ENCODE results near the gene DAAM2. TPM values are rescaled to one million over a fixed set of nuclear protein-coding genes. Genes with fewer than 3 reads are reported as not detected.

DAAM2 gene
- total and polyA plus RNA-seq, 2 of the 8 experiments (the other 6 are each of a cell fraction or from before 2014, with no cell fraction given), result 1.5 to 2.9 TPM

- no peak for TF ChIP-seq SP1 (IDR thresholded peaks at IDR 0.05; ENCODE audit: low read depth, low read length)
- TF ChIP-seq TEAD4 (IDR thresholded peaks at IDR 0.05; ENCODE audit: low read depth, low read length), result no peak
- TF ChIP-seq ZNF274 (IDR thresholded peaks at IDR 0.05; ENCODE audit: borderline replicate concordance, extremely low read depth, low read length), result no peak
- TF ChIP-seq KDM5A (IDR thresholded peaks at IDR 0.05; ENCODE audit: low read length), result no peak
- TF ChIP-seq EGR1 (IDR thresholded peaks at IDR 0.05; ENCODE audit: borderline replicate concordance, low read depth, low read length), result no peak
Observed at GRCh38 chr6:39765508-39766065, 26.6 kb upstream of the DAAM2 start (continued).
